Kidney (tissue), 14 donors: ENCODE data around the gene FASN. TPM values are rescaled to one million over a fixed set of nuclear protein-coding genes. Genes with fewer than 3 reads are reported as not detected.

Experiments used
- DNase-seq, 5 donors: peaks; one replicate each; pipeline ENCODE4 v3.0.0-alpha.2; 2013 to 2020
- FAIRE-seq: peaks from 2 replicates; lab custom pipeline; 2012; peaks lifted over from hg19 to GRCh38; lab: Jason Lieb, UNC
- H3K27ac ChIP-seq, 2 donors: one replicate each; pipeline ENCODE4 v1.7.0; 2013; ENCODE audit warnings: low read depth in 2 of 2, low read length in 2 of 2, inconsistent platforms in 1 of 2
- H3K27me3 ChIP-seq: one replicate; pipeline ENCODE4 v1.7.1; 2013; ENCODE audit warnings: low read length, inconsistent platforms; ENCODE audit not compliant: control insufficient read depth, insufficient read depth
- H3K36me3 ChIP-seq, 3 donors: one replicate each; pipeline versions ENCODE4 v1.7.0 to v1.7.1; 2013; ENCODE audit warnings: low read length in 3 of 3, control low read depth in 1 of 3, inconsistent platforms in 1 of 3; ENCODE audit not compliant: insufficient read depth in 3 of 3, control insufficient read depth in 2 of 3
- H3K4me1 ChIP-seq, 3 donors: one replicate each; pipeline versions ENCODE4 v1.7.0 to v1.7.1; 2013; ENCODE audit warnings: low read length in 3 of 3, inconsistent platforms in 1 of 3, low read depth in 1 of 3; ENCODE audit not compliant: control insufficient read depth in 2 of 3, insufficient read depth in 2 of 3
- H3K4me3 ChIP-seq, 3 donors: one replicate each; pipeline versions ENCODE4 v1.7.0 to v1.8.1; 2013; ENCODE audit warnings: low read length in 3 of 3, control low read depth in 1 of 3, inconsistent platforms in 1 of 3
- H3K9ac ChIP-seq, 3 donors: one replicate each; pipeline versions ENCODE4 v1.7.0 to v1.7.1; 2013; ENCODE audit warnings: low read length in 3 of 3, control low read depth in 1 of 3, inconsistent platforms in 1 of 3
- H3K9me3 ChIP-seq, 3 donors: one replicate each; pipeline versions ENCODE4 v1.7.0 to v1.7.1; 2013; ENCODE audit warnings: low read length in 3 of 3, control low read depth in 1 of 3, inconsistent platforms in 1 of 3; ENCODE audit not compliant: control insufficient read depth in 2 of 3, insufficient read depth in 1 of 3
- intact Hi-C: fragments of 100-400 bp; cut with DNase I; formaldehyde crosslinking; loops from one replicate; pipeline ENCODE4 v1.11.1; 2022
- polyA plus RNA-seq: library from polyadenylated mRNA; stranded (reverse); fragments of 350-450 nt; fragmentation: Illumina TruSeq; extraction: RNeasy Lipid Tissue Mini Kit (QIAGEN cat#74804); gene quantifications from one replicate; pipeline ENCODE4 v1.2.3, GENCODE V29; 2014; ENCODE audit warnings: low read depth, low replicate concordance; ENCODE audit not compliant: insufficient read depth
- total RNA-seq: library from RNA; stranded (reverse); fragmentation: NEBNext Ultra II Directional; extraction: Animal tissue kit (Norgen Biotek cat#: 25700); gene quantifications from one replicate; pipeline ENCODE4 v1.2.1, GENCODE V29; 2021
- TF ChIP-seq, protein P1 (sequence below): IDR thresholded peaks from 3 replicates; pipeline ENCODE4 v1.5.1; 2012; ENCODE audit warnings: mild to moderate bottlenecking, moderate library complexity, borderline replicate concordance; ENCODE audit not compliant: insufficient read depth; ENCODE audit errors: extremely low read depth
- donor health status: control.
- donor health status: control.
- donor health status: control.
- donor health status: control.
- donor health status: control.
- donor health status: DM: yes; HTN: yes; CAD: no.
- donor health status: Normal renal cell carcinoma (clear cell type).

FASN gene
- total and polyA plus RNA-seq, 2 donors from 2014 or later = 13.6 to 43.3 TPM

GRCh38 chr17:82073446-82073845 is 24.6 kb downstream of the FASN start:
- no peak overlapping the region for H3K27ac ChIP-seq
- no peaks in the 10 kb centered on the region for H3K9me3 ChIP-seq
- TF ChIP-seq, protein P1, sequence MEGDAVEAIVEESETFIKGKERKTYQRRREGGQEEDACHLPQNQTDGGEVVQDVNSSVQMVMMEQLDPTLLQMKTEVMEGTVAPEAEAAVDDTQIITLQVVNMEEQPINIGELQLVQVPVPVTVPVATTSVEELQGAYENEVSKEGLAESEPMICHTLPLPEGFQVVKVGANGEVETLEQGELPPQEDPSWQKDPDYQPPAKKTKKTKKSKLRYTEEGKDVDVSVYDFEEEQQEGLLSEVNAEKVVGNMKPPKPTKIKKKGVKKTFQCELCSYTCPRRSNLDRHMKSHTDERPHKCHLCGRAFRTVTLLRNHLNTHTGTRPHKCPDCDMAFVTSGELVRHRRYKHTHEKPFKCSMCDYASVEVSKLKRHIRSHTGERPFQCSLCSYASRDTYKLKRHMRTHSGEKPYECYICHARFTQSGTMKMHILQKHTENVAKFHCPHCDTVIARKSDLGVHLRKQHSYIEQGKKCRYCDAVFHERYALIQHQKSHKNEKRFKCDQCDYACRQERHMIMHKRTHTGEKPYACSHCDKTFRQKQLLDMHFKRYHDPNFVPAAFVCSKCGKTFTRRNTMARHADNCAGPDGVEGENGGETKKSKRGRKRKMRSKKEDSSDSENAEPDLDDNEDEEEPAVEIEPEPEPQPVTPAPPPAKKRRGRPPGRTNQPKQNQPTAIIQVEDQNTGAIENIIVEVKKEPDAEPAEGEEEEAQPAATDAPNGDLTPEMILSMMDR = no peak
- no peaks in the 10 kb centered on the region for H3K36me3 ChIP-seq
- no peak for FAIRE-seq
- DNase-seq = no peak
- no peaks in the 10 kb centered on the region for H3K4me1 ChIP-seq
- H3K4me3 ChIP-seq = no peak overlapping the region
- no peaks in the 10 kb centered on the region for H3K27me3 ChIP-seq
- intact Hi-C loops = no loop called here
- no peak overlapping the region for H3K9ac ChIP-seq

DNA sequence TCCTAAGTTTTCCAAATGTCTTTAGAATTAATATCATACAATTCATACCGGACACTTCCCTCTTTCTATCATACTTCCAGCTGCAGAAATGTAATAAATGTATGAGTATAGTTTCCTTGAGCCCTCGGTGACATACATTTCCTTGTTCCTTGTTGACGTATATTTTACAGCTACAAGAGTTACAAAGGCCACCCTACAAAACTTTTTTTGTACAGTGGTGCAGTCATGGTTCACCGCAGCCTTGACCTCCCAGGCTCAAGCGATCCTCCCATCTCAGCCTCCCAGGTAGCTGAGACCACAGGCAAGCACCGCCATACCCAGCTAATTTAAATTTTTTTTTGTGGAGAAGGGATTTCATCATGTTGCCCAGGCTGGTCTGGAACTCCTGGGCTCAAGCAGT is 25.2 kb downstream of the FASN start:
- H3K36me3 ChIP-seq = no peaks in the 10 kb centered on the region
- no peaks in the 10 kb centered on the region for H3K27me3 ChIP-seq
- FAIRE-seq (no peak), DNase-seq (no peak)
- TF ChIP-seq, protein P1 = no peak
- H3K27ac ChIP-seq = no peak overlapping the region
- H3K9me3 ChIP-seq = no peaks in the 10 kb centered on the region
- intact Hi-C loops = no loop called here
- no peaks in the 10 kb centered on the region for H3K4me1 ChIP-seq
- H3K4me3 ChIP-seq = no peak overlapping the region
- no peak overlapping the region for H3K9ac ChIP-seq

DNA sequence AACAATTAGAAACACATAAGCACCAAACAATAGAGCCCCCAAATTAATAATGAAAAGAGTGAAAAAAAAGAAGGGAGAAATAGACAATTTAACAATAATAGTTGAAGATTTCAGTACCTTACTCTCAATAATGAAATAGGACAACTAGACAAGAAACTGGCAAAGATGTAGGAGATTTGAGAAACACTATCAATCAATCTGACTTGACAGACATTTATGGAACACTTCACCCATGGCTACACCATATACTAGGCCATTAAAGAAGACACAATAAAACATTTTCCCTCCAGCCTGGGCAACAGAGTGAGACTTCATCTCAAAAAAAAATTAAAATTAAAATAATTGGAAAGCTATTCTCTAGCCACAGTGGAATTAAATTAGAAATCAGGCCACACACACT is 27.4 kb downstream of the FASN start:
- Histone ChIP-seq H3K36me3 (no peaks in the 10 kb centered on the region), H3K4me1 (peaks cover 0 to 6% (median 4%) of the 10 kb centered on the region in 3 donors), H3K27me3 (no peaks in the 10 kb centered on the region), H3K4me3 (no peak overlapping the region), H3K27ac (no peak overlapping the region), H3K9ac (no peak overlapping the region), H3K9me3 (no peaks in the 10 kb centered on the region)
- FAIRE-seq (no peak), DNase-seq (no peak)
- intact Hi-C loops = no loop called here
- TF ChIP-seq, protein P1 = no peak
